K562 (cell line): Measurements from ENCODE around the gene GRXCR2. TPM values are rescaled to one million over a fixed set of nuclear protein-coding genes. Genes with fewer than 3 reads are reported as not detected.
A peak's percentile ranks its signal among the peaks of the same experiment; 100 is the strongest.

Source experiments
- ATAC-seq: fragments of 200-7000 bp; cut with Tn5 transposase; 3 replicates; pipeline ENCODE4 v1.9.1; 2020; ENCODE audit warnings: moderate library complexity
- BruUV-seq: library from RNA; stranded (reverse); fragments of 400-500 nt; replicated peaks from 2 replicates; lab custom pipeline; 2021; lab: Mats Ljungman, UMichigan
- CTCF ChIA-PET: fragments of 300-600 bp; formaldehyde crosslinking; extraction: SDS; loops from one replicate; lab custom pipeline; 2021; ENCODE audit warnings: low intra/inter-chr PET ratio; lab: Yijun Ruan, JAX
- POLR2A ChIA-PET: fragments of 300-600, 350-650 bp; sonication (Branson Sonifier 250); formaldehyde crosslinking; extraction: SDS; loops from one replicate; lab custom pipeline; 2021; ENCODE audit warnings: antibody characterized with exemption, inconsistent platforms; lab: Yijun Ruan, JAX
- DNase-seq, 4 experiments: peaks; one replicate each; pipeline versions ENCODE4 v3.0.0 to v3.0.0-alpha.2; 2011 to 2018; ENCODE audit warnings: low spot score in 3 of 4, mixed read lengths in 3 of 4; ENCODE audit errors: extremely low read depth in 1 of 4
- FAIRE-seq: peaks from 2 replicates; lab custom pipeline; 2011; peaks lifted over from hg19 to GRCh38; lab: Jason Lieb, UNC
- H2AFZ ChIP-seq: 2 replicates; pipeline ENCODE4 v1.6.0; 2011; ENCODE audit warnings: low read depth, low read length, control low read depth, inconsistent platforms
- H3K27ac ChIP-seq: fragments of 200-600 bp; 3 replicates; pipeline ENCODE4 v1.8.0; 2011; ENCODE audit warnings: low read depth, mild to moderate bottlenecking, control low read depth, inconsistent platforms, low read length, moderate library complexity, mixed read lengths; ENCODE audit errors: extremely low read depth
- H3K27me3 ChIP-seq, 2 experiments: fragments of 300-600 bp in 1 of 2; 2 replicates in 1 of 2; 3 replicates in 1 of 2; pipeline versions ENCODE4 v1.6.0 to v1.8.0; 2011; ENCODE audit warnings: inconsistent platforms in 2 of 2, low read length in 2 of 2, mild to moderate bottlenecking in 1 of 2, mixed read lengths in 1 of 2, moderate library complexity in 1 of 2; ENCODE audit not compliant: control insufficient read depth in 2 of 2, insufficient read depth in 2 of 2
- H3K36me3 ChIP-seq: fragments of 300-600 bp; 3 replicates; pipeline ENCODE4 v1.8.0; 2011; ENCODE audit warnings: mild to moderate bottlenecking, low read length, inconsistent platforms; ENCODE audit not compliant: control insufficient read depth, insufficient read depth
- H3K4me1 ChIP-seq, 2 experiments: fragments of 200-600 bp in 1 of 2; replicated peaks in 1 of 2; 2 replicates in 1 of 2; 3 replicates in 1 of 2; pipeline versions ENCODE4 v1.5.1 to v1.8.0; 2011; ENCODE audit warnings: inconsistent platforms in 2 of 2, low read length in 2 of 2, mild to moderate bottlenecking in 1 of 2, mixed read lengths in 1 of 2, moderate library complexity in 1 of 2; ENCODE audit not compliant: control insufficient read depth in 2 of 2, insufficient read depth in 2 of 2
- H3K4me2 ChIP-seq: 2 replicates; pipeline ENCODE4 v1.6.1; 2011; ENCODE audit warnings: low read length, control low read depth, inconsistent platforms, mixed read lengths; ENCODE audit not compliant: insufficient read depth
- H3K4me3 ChIP-seq: fragments of 200-600 bp; sonication (generic), shearing (Covaris generic); 2 replicates; pipeline ENCODE4 v1.5.1; 2016; ENCODE audit warnings: control low read depth, inconsistent platforms
- H3K79me2 ChIP-seq: fragments of 200-600 bp; 3 replicates; pipeline ENCODE4 v1.8.0; 2011; ENCODE audit warnings: low read length, inconsistent platforms; ENCODE audit not compliant: control insufficient read depth, insufficient read depth
- H3K9ac ChIP-seq, 2 experiments: 2 replicates each; pipeline versions ENCODE4 v1.6.0 to v1.6.1; 2011; ENCODE audit warnings: low read depth in 2 of 2, low read length in 2 of 2, control low read depth in 1 of 2, inconsistent platforms in 1 of 2, mild to moderate bottlenecking in 1 of 2, mixed read lengths in 1 of 2; ENCODE audit not compliant: insufficient read depth in 1 of 2
- H3K9me1 ChIP-seq: one replicate; pipeline ENCODE4 v1.6.0; 2011; ENCODE audit warnings: inconsistent platforms, mild to moderate bottlenecking, low read length, moderate library complexity; ENCODE audit not compliant: control insufficient read depth, insufficient read depth
- H3K9me3 ChIP-seq: replicated peaks from 2 replicates; pipeline ENCODE4 v1.5.1; 2011; ENCODE audit warnings: low read depth, low read length, inconsistent platforms; ENCODE audit not compliant: control insufficient read depth, insufficient read depth
- H4K20me1 ChIP-seq: replicated peaks from 2 replicates; pipeline ENCODE4 v1.6.1; 2011; ENCODE audit warnings: low read length, inconsistent platforms, mixed read lengths; ENCODE audit not compliant: control insufficient read depth, insufficient read depth
- CTCF ChIP-seq, 3 experiments: IDR thresholded peaks in 2 of 3; conservative IDR thresholded peaks in 1 of 3; 2 replicates each; pipeline ENCODE4 v1.5.1; 2011 to 2012; ENCODE audit warnings: low read length in 3 of 3, mild to moderate bottlenecking in 3 of 3, control low read depth in 2 of 3, improper control_type of control experiment in 1 of 3, inconsistent platforms in 1 of 3, low read depth in 1 of 3, mixed read lengths in 1 of 3, moderate library complexity in 1 of 3; ENCODE audit not compliant: insufficient read depth in 2 of 3
- KHSRP ChIP-seq: fragments of 450-650 bp; IDR thresholded peaks from 2 replicates; pipeline ENCODE4 v1.6.1; 2017
- NCOA4 ChIP-seq: fragments of 450-650 bp; IDR thresholded peaks from 2 replicates; pipeline ENCODE4 v1.6.1; 2018; ENCODE audit warnings: mild to moderate bottlenecking; ENCODE audit not compliant: partially characterized antibody
- RAD21 ChIP-seq, 2 experiments: fragments of 250-450 bp in 1 of 2; fragments of 450-650 bp in 1 of 2; sonication (Bioruptor Pico) in 1 of 2; formaldehyde crosslinking in 1 of 2; IDR thresholded peaks in 1 of 2; conservative IDR thresholded peaks in 1 of 2; 2 replicates each; pipeline versions ENCODE4 v1.4.0 to v1.8.0; 2020 to 2022; ENCODE audit warnings: mild to moderate bottlenecking in 2 of 2, moderate library complexity in 1 of 2
- SETDB1 ChIP-seq: IDR thresholded peaks from one replicate; pipeline ENCODE4 v1.6.1; 2012; ENCODE audit warnings: low read length, control low read depth, inconsistent platforms
- SRSF9 ChIP-seq: fragments of 200-400 bp; formaldehyde crosslinking; IDR thresholded peaks from 2 replicates; pipeline ENCODE4 v1.6.1; 2017; ENCODE audit warnings: low read depth, low read length, borderline replicate concordance
- ZFX ChIP-seq: sonication (generic); formaldehyde crosslinking; IDR thresholded peaks from 2 replicates; pipeline ENCODE4 v1.8.0; 2022; ENCODE audit warnings: mild to moderate bottlenecking, missing genetic modification reagents, moderate library complexity
- ZNF655 ChIP-seq: fragments of 250-450 bp; sonication (Bioruptor Pico); IDR thresholded peaks from 2 replicates; pipeline ENCODE4 v1.5.0; 2021
- WGBS: fragments of 100-300 bp; shearing (Covaris generic); methylation state at CpG from one replicate; pipeline ENCODE4 v1.1.6; 2016; ENCODE audit warnings: low coverage, mixed read lengths; ENCODE audit not compliant: insufficient coverage; ENCODE audit errors: missing lambda C conversion rate; 5-methylcytosine and 5-hydroxymethylcytosine counted together
- in situ Hi-C: fragments of 300-500 bp; cut with MboI; formaldehyde crosslinking; loops from 4 replicates; pipeline ENCODE4 v1.15.0; 2018; ENCODE audit warnings: inconsistent platforms, mixed read lengths
- intact Hi-C: fragments of 100-400 bp; cut with micrococcal nuclease; formaldehyde crosslinking; loops from 2 replicates; pipeline ENCODE4 v1.14.2; 2022
- polyA plus RNA-seq, 8 experiments: library from polyadenylated mRNA; depleted of rRNA in 4 of 8; stranded (reverse) in 5 of 8; unstranded in 3 of 8; fragments of >200 nt; fragmentation: Nextera tagmentation in 2 of 8; fragmentation: Illumina TruSeq in 1 of 8; extraction: Ambion mirVana in 2 of 8; extraction: Trizol in 1 of 8; gene quantifications; 2 replicates each; pipeline versions ENCODE4 v1.2.1 to v1.2.3, GENCODE V29; 2011 to 2014; ENCODE audit warnings: inconsistent platforms in 1 of 8, missing spikeins in 1 of 8
- total RNA-seq, 7 experiments: library from RNA; depleted of rRNA in 6 of 7; stranded (reverse); fragments of >200 nt in 6 of 7; fragmentation: Illumina TruSeq in 2 of 7; extraction: Trizol in 2 of 7; gene quantifications; 2 replicates each; pipeline versions ENCODE4 v1.2.1 to v1.2.3, GENCODE V29; 2011 to 2021; ENCODE audit warnings: low replicate concordance in 1 of 7

The GRXCR2 gene
- total and polyA plus RNA-seq, 9 of the 15 experiments (the other 6 are each of a cell fraction or from before 2014, with no cell fraction given) = not detected

GRCh38 chr5:145903113-145903512, 30.3 kb upstream of the GRXCR2 start (continued):
- TF ChIP-seq CTCF (IDR thresholded peaks at IDR 0.05 in 2 of 3, conservative IDR thresholded peaks at IDR 0.05 in 1 of 3; ENCODE audit: insufficient read depth in 2 of 3, low read depth in 1 of 3, low read length in 3 of 3) (peak; percentile 28 to 43 (median 38); a peak in 5 of 6 replicates), ZFX (CRISPR knock-in tag) (no peak), RAD21 (CRISPR knock-in tag; conservative IDR thresholded peaks at IDR 0.05 in 1 of 2, IDR thresholded peaks at IDR 0.05 in 1 of 2) (peak in 1 of 2 experiments; percentile 38; a peak in 2 of 4 replicates), SRSF9 (no peak)

- H3K9me3 ChIP-seq = no peaks in the 10 kb centered on the region
- H3K79me2 ChIP-seq = no peaks in the 10 kb centered on the region
- no peak overlapping the region for H3K4me2 ChIP-seq
- no peaks in the 10 kb centered on the region for H3K9me1 ChIP-seq
- ChIA-PET CTCF (no interaction called here), POLR2A (interaction anchor here (1.5 kb wide), 1 partner anchor 10 kb away, joined by 3 read pairs; no protein-coding TSS in a partner anchor)
- WGBS = 0% methylated on average over 1 of the region's 1 CpG
- FAIRE-seq (no peak), ATAC-seq (no peak), DNase-seq (no peak)
- in situ Hi-C loops (no loop called here), intact Hi-C loops (no loop called here)
- H3K4me1 ChIP-seq = no peaks in the 10 kb centered on the region
- no TSS peak for BruUV-seq
- H3K9ac ChIP-seq = no peak overlapping the region
- no peak overlapping the region for H3K4me3 ChIP-seq
- H4K20me1 ChIP-seq = no peaks in the 10 kb centered on the region
- peaks cover 5 to 11% of the 10 kb centered on the region in 2 experiments; a peak in 3 of 5 replicates for H3K27me3 ChIP-seq
- H3K27ac ChIP-seq = no peak overlapping the region
- H3K36me3 ChIP-seq = no peaks in the 10 kb centered on the region
- no peak overlapping the region for H2AFZ ChIP-seq
- TF ChIP-seq NCOA4 (no peak), SETDB1 (no peak), ZNF655 (no peak), KHSRP (no peak)
Observed at GRCh38 chr5:145902421-145902820, 29.6 kb upstream of the GRXCR2 start.
